Lung (tissue), 12 donors: Measurements from ENCODE around the gene ANXA11. TPM values are rescaled to one million over a fixed set of nuclear protein-coding genes. Genes with fewer than 3 reads are reported as not detected.

Source experiments
- ATAC-seq: fragments of 200-7000 bp; cut with Tn5 transposase; one replicate; pipeline ENCODE4 v1.9.1; 2020; ENCODE audit warnings: moderate number of reproducible peaks; ENCODE audit not compliant: insufficient read depth, low FRiP score
- DNase-seq, 3 donors: peaks; one replicate each; pipeline ENCODE4 v3.0.0-alpha.2; 2013 to 2017
- H3K27ac ChIP-seq, 2 donors: one replicate each; pipeline ENCODE4 v1.5.1; 2013; ENCODE audit warnings: mild to moderate bottlenecking in 2 of 2, moderate library complexity in 2 of 2, control low read depth in 1 of 2, inconsistent platforms in 1 of 2, low read depth in 1 of 2, low read length in 1 of 2
- H3K27me3 ChIP-seq, 3 donors: one replicate each; pipeline ENCODE4 v1.5.1; 2013; ENCODE audit warnings: low read length in 2 of 3; ENCODE audit not compliant: control insufficient read depth in 3 of 3, insufficient read depth in 3 of 3
- H3K36me3 ChIP-seq, 4 donors: one replicate each; pipeline ENCODE4 v1.5.1; 2013; ENCODE audit warnings: low read length in 4 of 4, mild to moderate bottlenecking in 1 of 4, moderate library complexity in 1 of 4; ENCODE audit not compliant: control insufficient read depth in 4 of 4, insufficient read depth in 4 of 4
- H3K4me1 ChIP-seq, 5 donors: one replicate each; pipeline ENCODE4 v1.5.1; 2013; ENCODE audit warnings: low read length in 5 of 5, mild to moderate bottlenecking in 2 of 5, moderate library complexity in 1 of 5; ENCODE audit not compliant: control insufficient read depth in 5 of 5, insufficient read depth in 5 of 5
- H3K4me3 ChIP-seq: one replicate; pipeline ENCODE4 v1.5.1; 2013; ENCODE audit warnings: mild to moderate bottlenecking, control low read depth, moderate library complexity
- H3K9ac ChIP-seq, 2 donors: one replicate each; pipeline ENCODE4 v1.5.1; 2013; ENCODE audit warnings: low read length in 2 of 2, control low read depth in 1 of 2; ENCODE audit not compliant: insufficient read depth in 1 of 2
- H3K9me3 ChIP-seq, 4 donors: one replicate each; pipeline ENCODE4 v1.5.1; 2013; ENCODE audit warnings: low read length in 3 of 4, mild to moderate bottlenecking in 1 of 4, moderate library complexity in 1 of 4; ENCODE audit not compliant: control insufficient read depth in 4 of 4, insufficient read depth in 3 of 4
- WGBS, 2 donors: extraction: QIAGEN DNeasy Blood & Tissue Kit; methylation state at CpG; one replicate each; pipeline ENCODE4 v1.1.7; 2013; 5-methylcytosine and 5-hydroxymethylcytosine counted together
- polyA plus RNA-seq, 2 donors: library from polyadenylated mRNA; stranded (reverse); fragments of 200-250 nt; gene quantifications; one replicate each; pipeline ENCODE4 v1.2.1, GENCODE V29; 2013
- total RNA-seq, 2 donors: library from RNA; depleted of rRNA in 1 of 2; stranded (reverse); fragments of >200 nt in 1 of 2; gene quantifications; one replicate each; pipeline ENCODE4 v1.2.1, GENCODE V29; 2014 to 2021
- TF ChIP-seq, protein P1 (sequence below): IDR thresholded peaks from 2 replicates; pipeline ENCODE4 v1.5.1; 2012; ENCODE audit warnings: mild to moderate bottlenecking; ENCODE audit errors: control extremely low read depth, extremely low read depth
- donor health status: control.
- donor health status: control.
- donor health status: Bipolar disorder and iron deficiency.
- donor health status: healthy.
- donor health status: DM: yes; HTN: yes; CAD: no.

The ANXA11 gene
- total and polyA plus RNA-seq, 4 donors = 97.7 to 404 (median 209) TPM

DNA sequence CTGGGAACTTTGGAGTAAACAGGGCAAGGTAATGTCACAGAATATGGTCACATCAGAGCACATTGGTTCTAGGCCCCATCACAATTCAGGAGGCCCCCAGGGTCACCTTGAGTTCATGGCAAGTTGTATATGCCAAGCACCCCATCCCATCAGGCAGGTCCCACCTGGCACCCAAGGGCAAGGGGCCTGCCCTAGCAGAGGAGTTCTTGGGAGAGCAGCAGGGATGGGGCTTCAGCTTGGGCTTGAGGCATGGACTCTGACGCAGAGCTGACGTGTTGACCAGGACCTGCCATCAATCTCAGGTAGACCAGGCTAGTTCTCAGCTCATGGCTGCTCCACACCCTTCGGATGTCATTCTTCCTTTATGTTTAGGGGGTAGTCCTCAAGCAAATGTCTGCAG lies 51.9 kb downstream of the ANXA11 start:
- Histone ChIP-seq H3K27ac (no peak overlapping the region), H3K27me3 (no peaks in the 10 kb centered on the region), H3K36me3 (peaks cover 19 to 56% (median 34%) of the 10 kb centered on the region in 4 donors), H3K9me3 (no peaks in the 10 kb centered on the region), H3K9ac (no peak overlapping the region), H3K4me1 (peaks cover 0 to 8% (median 4%) of the 10 kb centered on the region in 5 donors), H3K4me3 (no peak overlapping the region)
- TF ChIP-seq, protein P1, sequence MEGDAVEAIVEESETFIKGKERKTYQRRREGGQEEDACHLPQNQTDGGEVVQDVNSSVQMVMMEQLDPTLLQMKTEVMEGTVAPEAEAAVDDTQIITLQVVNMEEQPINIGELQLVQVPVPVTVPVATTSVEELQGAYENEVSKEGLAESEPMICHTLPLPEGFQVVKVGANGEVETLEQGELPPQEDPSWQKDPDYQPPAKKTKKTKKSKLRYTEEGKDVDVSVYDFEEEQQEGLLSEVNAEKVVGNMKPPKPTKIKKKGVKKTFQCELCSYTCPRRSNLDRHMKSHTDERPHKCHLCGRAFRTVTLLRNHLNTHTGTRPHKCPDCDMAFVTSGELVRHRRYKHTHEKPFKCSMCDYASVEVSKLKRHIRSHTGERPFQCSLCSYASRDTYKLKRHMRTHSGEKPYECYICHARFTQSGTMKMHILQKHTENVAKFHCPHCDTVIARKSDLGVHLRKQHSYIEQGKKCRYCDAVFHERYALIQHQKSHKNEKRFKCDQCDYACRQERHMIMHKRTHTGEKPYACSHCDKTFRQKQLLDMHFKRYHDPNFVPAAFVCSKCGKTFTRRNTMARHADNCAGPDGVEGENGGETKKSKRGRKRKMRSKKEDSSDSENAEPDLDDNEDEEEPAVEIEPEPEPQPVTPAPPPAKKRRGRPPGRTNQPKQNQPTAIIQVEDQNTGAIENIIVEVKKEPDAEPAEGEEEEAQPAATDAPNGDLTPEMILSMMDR = no peak
- no peak for ATAC-seq
- DNase-seq = peak in 1 of 3 donors; percentile 5
- WGBS, 2 donors = 85 to 86% methylated on average over 3 of the region's 3 CpGs

DNA sequence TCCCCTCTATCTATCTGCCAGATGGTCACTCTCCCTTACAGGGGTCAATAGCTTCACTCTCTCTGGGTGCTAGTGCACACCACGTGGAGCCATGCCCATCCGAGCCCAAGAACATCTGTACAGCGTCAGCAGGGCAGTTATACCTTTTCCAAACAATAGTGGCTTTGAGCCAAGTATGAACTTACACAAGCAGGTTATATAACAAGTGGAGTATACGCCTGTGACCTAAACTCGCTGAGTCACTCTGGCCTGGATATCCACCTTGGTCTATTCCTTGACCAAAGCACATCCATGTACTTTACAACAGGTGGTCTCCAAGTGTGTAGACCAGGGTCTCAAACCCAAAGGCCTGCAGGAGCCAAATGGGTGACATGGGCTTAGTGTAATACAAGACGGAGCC lies 52.5 kb downstream of the ANXA11 start:
- no peak for ATAC-seq
- H3K27ac ChIP-seq = no peak overlapping the region

DNA sequence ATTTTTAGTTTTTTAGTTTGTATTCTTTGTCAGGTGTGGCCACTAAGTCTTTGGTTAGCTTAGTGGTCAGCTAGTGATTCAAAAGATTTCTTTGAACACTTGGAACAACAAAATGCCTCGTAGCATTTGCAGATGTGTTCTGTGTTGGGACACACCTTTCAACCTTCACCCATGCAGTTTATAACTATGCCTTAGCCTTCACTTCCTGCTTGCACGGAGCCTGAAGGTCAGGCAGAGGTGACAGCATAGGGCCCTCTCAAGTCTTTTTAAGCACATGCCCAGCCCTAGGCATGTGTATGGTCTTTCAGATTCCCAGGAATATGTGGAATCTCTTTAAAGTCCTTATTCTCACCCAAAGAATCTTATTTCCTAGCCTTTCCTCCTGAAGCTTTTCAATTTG lies 55.2 kb downstream of the ANXA11 start:
- ATAC-seq (no peak), DNase-seq (no peak)
- Histone ChIP-seq H3K36me3 (peaks cover 10 to 31% (median 21%) of the 10 kb centered on the region in 4 donors), H3K27me3 (no peaks in the 10 kb centered on the region), H3K4me3 (no peak overlapping the region), H3K27ac (no peak overlapping the region), H3K9me3 (no peaks in the 10 kb centered on the region), H3K4me1 (peaks cover 0 to 1% (median 0%) of the 10 kb centered on the region in 5 donors), H3K9ac (no peak overlapping the region)
- 66 to 80% methylated on average over 2 of the region's 2 CpGs for WGBS, 2 donors
- TF ChIP-seq, protein P1 = no peak

More for the DNA sequence above, 52.5 kb downstream of the ANXA11 start:
- no peak overlapping the region for H3K9ac ChIP-seq
- H3K9me3 ChIP-seq = no peaks in the 10 kb centered on the region
- peaks cover 0 to 2% (median 0%) of the 10 kb centered on the region in 5 donors for H3K4me1 ChIP-seq
- no peak overlapping the region for H3K4me3 ChIP-seq
- no peak for DNase-seq
- H3K27me3 ChIP-seq = no peaks in the 10 kb centered on the region
- TF ChIP-seq, protein P1 = no peak
- peaks cover 17 to 51% (median 34%) of the 10 kb centered on the region in 4 donors for H3K36me3 ChIP-seq
- 88 to 90% methylated on average over 6 of the region's 6 CpGs for WGBS, 2 donors

DNA sequence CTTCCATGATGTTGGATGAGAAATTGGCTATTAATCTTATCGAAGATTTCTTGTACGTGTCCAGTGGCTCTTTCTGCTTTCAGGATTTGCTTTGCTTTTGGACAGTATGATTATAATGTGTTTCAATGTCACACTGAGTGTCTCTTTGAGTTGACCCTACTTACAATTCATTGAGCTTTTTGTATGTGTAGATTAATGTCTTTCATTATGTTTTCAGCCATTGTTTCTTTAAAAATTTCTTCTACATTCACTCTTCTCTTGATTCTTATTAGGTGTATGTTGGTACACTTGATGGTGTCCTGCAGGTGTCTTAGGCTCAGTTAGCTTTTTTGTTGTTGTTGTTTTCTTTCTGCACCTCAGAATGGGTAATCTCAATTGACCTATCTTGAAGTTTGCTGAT lies 56.2 kb downstream of the ANXA11 start:
- no peak overlapping the region for H3K9ac ChIP-seq
- WGBS, 2 donors = 97 to 100% methylated on average over 2 of the region's 2 CpGs
- H3K27ac ChIP-seq = no peak overlapping the region
- peaks cover 0 to 9% (median 0%) of the 10 kb centered on the region in 5 donors for H3K4me1 ChIP-seq
- H3K4me3 ChIP-seq = no peak overlapping the region
- ATAC-seq (no peak), DNase-seq (no peak)
- H3K9me3 ChIP-seq = no peaks in the 10 kb centered on the region
- TF ChIP-seq, protein P1 = no peak
- no peaks in the 10 kb centered on the region for H3K27me3 ChIP-seq
- H3K36me3 ChIP-seq = peaks cover 10 to 24% (median 15%) of the 10 kb centered on the region in 4 donors
